Hematopoietic multipotent progenitor cell treated with erythropoietin and hydrocortisone succinate and interleukin-3 and kit ligand, for 8 days (in vitro differentiated cells): ENCODE results near the gene AGAP3.
A peak's percentile ranks its signal among the peaks of the same experiment; 100 is the strongest.

ENCODE experiments used
- DNase-seq: peaks from one replicate; pipeline ENCODE4 v3.0.0-alpha.2; 2015

Gene AGAP3

DNA sequence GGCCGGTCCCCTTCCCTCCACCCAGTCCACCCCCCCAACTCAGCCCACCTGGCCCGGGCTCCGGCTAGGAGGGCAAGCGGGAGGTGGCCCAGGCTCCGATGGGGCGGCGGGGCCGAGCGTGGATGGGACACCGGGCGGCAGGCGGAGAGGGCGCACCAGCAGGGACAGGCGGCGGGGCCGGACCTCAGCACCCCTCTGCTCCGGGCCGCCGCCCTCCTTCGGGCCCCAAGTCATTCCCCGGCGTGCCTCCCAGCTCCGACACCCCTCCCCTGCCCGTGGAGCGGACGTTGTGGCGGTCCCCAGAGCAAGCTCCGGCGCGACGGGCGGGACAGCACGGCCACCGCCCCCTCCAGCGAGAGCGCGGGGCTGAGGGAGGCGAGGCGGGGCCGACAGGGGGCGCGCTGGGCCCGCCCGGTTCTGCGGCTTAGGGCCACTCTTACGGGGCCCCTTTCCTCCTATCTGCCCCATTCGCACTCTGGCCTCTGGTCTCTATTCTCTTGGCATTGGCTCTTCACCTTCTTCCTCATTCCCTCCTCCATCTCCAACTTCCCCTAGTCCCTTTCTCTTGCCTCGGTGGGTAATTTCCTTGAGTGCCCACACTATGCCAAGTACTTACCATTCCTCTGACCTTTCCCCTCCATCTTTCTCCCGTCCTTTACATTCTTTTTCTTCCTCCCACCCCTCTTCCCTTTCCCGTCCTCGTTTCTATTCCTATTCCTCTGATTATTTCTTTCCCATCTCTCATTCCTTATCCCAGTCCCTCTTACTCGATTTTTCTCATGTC, 81.9 kb downstream of the AGAP3 start:
- DNase-seq = peak; percentile 41

DNA sequence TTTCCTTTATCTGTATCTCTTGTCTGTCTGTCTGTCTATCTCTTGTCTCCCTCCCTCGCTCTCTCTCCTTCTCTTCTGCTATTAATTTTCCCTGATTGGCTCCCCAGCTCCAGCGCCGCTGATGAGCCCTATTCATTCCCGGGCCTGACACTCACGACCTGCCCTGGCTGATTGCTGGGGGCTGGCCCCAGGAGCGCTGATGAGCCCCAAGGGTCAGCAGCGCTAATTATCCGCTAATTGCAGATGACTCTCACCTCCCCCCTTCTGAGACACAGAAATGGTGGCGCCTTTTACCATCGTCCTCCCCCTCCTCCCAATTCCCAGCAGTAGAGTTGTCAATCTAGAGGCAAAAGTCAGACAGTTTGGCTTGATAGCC, 82.5 kb downstream of the AGAP3 start:
- no peak for DNase-seq

DNA sequence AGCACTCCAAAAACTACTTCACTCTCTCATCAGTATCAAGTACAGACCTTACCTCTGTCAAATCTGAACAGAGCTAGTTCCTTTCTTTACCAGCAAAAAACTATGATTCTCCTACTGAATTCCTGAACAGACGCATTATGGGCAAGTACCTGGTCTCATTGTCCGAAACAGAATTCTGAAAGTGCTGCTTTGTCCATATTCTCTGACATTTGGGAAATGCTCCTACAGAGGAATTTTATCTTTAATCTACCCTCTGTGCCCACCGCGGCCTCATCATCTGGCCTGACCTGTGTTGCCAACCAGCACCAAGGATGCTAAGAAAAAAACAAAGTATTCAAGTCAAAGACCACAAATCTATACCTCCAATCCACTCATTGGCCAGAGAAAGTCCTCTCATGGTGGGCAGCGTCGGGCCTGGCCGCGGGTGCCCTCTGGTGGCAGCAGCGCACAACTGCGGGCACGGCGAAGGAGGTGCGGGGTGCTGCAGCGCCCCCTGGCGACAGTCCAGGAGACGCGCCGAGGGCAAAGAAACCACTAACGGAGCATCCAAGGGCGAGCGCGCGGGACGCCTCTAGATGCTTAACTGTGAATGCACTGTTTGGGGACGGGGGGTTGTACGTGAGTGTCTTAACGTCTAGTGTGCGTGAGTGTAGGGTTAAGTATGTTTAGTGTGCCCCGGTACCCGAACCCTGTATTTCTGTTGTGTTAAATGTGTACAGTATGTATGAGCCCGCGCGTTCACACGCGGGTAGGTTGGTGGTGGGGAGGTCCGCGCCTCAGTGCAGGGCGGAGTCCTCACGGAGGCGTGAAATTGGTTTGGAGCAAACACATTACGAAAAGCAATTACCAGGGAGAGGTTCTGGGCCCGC, 86.2 kb downstream of the AGAP3 start:
- DNase-seq = peak; percentile 75

DNA sequence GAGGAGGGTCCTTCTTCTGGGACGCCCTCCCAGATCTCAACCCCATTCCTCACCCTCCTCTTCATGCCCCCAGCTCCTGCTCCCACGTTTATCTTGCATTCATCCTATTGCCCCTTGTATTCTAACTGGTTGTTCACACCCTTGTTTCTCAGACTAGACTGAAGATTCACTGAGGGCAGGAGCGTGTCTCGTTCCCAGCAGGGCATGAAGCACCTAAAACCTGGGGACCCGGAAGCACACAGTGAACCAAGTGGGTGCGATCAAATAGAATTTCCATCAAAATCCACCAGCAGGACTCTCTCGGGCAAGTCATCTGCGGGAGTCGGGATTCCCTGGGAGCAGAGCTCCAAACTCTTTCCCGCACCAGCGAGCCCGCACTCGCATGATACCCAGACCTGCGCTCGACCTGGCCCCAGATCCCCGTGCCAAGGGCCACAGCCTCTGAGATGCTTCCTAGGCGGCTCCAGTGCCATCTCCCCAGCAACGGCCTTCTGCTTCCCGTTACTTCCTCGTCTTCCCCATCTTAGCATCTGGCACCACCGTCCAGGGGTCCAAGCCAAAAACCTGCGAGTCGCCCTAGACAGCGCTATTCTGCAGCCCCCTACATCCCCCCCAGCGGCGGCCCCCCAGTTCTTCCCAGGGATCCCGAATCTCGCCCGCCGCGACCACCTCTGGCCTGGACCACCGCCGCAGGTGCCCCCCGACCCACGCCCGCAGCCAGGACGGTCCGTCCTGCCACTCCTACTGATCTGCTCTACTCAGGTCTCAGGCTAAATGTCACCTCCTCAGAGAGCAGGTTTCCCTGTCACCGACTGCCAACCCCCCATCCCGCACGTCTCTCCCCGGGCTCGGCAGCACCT, 87.3 kb downstream of the AGAP3 start:
- no peak for DNase-seq

DNA sequence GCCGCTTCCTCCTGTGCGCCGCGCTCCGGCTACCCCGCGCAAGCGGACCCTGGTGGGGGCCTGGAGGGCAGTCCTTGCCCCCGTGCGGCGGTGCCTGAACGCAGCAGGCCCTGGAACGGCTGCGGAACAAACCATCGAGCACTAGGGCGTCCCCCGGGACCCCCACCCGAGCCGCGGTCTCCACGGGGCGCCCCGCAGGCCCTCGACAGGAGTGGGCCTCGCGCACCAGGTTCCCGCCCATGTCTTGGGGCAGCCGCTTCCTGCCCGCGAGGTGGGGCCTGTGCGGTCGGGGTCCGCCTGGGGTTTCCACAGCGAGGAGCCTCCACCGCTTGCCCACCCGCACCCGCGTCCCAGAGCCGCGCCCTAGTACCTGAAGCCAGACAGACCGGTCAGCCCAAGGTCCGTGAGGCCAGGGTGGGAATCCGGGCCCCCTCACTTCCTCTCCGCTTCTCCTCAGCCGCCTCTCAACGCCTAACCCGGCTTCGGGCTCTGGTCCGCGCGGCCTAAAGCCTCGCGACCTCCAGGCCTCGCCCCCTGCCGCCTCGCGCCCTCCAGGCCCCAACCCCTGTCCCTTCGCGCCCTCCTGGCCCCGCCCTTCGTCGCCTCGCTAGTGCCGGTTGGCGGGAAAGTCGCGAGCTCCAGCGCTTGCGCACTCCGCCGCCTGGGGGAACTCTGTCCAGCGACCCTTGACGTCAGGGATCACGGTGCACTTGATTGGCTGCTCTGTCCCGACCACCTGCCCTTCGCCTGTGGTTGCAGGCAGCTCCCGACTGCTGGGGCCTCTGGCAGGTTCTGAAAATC, 88.2 kb downstream of the AGAP3 start:
- DNase-seq = peak; percentile 20

DNA sequence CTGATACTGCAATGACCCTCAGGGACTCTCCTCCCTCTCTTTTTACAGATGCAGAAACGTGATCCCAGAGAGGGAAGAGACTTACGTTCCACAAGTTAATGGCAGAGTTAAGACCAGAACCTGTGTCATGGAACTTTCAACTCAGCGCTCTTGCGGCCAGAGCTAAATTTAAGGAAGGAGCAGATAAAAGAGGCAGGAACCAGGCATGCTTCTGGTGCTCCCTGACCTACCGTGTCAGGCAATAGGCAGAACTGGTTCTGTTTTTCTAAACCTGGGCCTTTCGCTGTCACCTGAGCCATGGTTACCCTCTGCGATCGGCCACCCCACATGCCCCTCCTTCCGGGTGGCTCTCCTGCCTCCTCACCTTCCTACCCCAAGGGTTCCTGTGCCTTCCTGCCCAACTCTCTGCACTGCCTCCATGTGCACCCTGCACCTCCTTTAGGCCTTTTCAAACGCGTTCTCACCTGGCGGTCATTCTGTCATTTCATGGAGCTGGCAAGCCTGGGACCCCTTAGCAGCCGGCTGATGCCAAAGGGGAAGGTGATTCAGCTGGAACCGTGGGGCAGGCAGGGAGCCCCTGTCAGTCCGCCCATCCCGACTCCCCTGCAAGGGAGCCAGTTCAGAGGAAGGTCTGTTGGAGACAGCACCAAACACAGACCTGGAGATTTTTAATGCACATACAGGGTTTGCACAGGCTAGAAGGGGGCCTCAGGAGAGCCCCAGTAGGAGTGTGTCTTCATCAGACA, 88.9 kb downstream of the AGAP3 start:
- DNase-seq = no peak

DNA sequence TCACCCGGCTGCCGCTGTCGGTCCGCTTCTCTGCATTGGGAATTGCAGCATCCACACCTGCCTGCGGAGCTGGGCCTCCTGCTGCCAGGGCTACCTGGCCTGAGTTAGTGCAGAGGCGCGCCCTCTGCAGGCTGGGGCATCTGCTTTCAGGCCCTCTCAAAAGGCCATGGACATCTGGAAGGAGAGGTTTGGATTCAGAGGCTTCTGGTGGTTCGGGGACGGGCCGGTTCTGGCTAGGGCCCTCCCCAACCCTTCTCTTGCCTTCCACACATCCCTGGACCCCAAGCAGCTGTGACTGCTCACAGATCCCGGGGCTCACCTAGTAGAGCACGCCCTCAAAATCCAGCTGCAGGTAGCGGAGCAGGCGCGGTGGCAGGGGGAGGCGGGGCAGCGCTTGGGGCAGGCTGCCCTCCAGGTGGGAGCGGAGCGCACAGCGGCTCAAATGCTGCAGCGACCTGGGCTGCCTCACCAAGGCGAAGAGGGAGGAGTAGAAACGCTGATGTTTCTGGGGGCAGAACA, 89.6 kb downstream of the AGAP3 start:
- no peak for DNase-seq

DNA sequence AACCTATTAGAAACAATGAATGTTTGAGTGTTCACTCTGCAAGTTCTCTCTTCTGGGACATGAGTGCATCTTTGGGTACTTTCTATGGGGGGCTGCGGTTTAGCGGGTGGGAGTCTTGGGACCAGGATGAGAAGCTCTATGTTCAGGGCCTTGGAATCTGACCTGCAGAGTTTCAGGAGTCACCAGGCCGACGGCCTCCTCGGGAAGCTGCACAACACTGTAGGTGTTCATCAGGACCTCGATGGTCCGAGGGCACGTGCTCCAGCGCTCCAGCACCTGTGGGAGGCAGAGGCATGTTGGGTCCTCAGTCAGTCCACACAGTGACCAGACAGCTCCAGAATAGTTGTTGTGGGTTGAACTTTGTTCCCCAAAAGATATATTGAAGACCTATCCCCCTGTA, 90.1 kb downstream of the AGAP3 start:
- DNase-seq = no peak

DNA sequence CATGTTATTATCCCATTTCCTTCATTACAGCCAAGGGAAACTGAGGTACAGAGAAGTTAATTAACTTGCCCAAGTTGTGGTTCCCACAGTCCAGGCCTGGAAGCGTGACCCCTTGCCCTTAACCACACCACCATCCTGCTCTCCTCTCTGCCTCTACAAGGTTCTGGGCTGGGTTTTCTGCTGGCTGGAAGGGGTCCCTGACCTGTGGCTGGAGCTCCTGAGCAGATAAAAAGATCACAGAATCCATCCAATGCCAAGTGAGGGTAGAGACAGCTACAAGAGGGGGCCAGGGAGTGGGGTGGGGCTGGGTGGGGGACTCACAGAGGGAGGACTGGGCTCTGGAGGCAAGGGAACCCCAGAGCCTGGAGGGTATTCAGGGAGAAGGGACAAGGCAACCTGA, 91.0 kb downstream of the AGAP3 start:
- no peak for DNase-seq

DNA sequence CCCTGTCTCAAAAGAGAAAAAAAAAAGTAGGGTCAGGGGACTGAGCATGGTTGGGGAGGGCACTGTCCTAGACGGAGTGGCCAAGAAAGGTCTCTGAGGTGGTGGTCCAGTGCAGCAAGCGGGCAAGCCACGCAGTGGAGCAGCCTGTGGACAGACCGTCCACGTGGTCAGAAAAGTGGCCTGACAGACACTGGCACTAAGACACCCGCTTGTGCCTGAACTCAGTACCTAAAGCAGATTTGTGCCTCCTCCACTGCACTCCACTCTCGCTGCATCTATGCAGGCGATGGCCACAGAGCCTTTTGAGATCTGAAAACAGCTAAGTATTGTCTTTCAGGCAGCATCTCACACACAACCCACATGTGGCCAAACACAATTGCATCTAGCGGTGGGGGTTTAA, 92.0 kb downstream of the AGAP3 start:
- no peak for DNase-seq

DNA sequence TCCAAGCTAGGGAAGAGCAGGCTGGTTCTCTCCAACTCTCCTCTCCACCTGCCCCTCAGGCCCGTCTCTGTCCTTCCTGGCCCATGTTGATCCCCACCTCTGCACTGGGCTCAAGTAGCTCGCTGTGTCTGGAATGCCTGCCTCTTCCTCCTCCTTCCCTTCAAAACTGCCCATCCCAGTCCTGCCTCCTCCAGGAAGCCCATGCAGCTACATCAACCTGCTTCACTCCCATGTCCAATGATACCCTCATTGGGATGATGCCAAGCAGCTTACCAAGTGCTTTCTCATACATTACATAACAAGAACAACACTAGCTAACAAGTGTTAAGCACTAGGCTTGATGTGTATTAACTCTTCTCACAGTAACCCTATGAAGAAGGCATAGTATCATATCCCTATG, 92.6 kb downstream of the AGAP3 start:
- no peak for DNase-seq

DNA sequence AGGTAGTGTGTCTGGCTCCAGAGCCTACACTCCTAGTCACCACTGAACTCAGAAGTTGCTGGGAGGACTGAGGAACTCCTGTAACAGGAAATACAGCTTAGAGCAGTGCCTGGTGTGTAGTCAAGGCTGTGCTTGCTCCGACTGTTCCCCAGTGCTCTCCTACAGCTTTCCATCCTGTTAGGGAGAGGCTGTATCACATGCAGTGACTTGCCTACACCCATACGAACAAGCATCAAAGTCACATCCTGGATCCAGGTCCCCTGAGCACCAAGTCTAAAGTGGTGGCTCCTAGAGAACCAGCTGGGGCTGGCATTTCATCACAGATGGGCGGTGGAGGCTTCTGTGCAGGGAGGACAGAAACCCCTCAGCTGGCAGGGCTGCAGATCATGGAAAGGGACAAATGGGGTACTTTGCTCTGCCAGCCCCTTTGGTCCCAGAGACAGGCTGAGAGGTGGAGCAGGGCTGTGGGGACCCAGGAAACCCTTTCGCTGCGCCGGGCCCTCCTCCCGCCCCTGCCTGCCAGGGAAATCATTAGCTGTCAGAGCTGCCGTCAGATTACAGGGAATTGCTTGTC, 93.1 kb downstream of the AGAP3 start:
- no peak for DNase-seq

DNA sequence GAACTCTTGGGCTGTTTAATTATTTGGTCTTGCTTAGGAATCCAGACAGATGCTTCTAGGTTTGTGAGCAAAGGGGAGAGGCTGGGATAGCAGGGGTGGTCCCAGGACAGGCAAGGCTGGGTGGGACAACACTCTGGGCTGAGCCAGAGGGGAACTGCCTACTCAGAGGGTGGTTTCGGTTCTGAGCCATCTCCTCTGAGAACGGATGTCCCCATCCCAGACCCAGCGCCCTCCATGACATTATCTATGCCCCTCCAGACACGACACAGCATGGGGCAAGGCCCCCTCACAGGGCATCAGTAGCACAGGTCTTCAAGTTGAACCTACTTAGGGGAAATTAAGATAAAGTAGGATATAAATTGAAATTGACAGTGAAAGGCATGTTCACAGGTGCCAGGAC, 93.7 kb downstream of the AGAP3 start:
- no peak for DNase-seq

DNA sequence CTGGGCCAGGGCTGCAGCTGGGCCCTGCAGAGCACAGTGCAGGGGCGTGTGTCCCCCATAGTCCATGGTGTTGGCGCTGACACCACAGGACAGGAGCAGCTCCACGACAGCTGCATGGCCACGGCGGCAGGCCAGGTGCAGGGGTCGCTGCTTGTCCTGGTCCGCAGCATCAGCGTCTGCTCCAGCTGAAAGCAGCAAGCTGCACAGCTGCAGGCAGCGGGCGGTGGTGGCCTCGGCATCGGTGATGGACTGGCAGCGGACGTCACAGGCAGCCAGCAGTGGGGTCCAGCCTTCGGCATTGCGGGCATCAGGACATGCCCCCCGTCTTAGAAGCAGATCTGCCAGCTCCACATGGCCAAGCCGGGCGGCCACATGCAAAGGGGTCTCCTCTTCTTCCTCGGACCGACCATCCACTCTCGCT, 94.7 kb downstream of the AGAP3 start:
- DNase-seq = no peak

DNA sequence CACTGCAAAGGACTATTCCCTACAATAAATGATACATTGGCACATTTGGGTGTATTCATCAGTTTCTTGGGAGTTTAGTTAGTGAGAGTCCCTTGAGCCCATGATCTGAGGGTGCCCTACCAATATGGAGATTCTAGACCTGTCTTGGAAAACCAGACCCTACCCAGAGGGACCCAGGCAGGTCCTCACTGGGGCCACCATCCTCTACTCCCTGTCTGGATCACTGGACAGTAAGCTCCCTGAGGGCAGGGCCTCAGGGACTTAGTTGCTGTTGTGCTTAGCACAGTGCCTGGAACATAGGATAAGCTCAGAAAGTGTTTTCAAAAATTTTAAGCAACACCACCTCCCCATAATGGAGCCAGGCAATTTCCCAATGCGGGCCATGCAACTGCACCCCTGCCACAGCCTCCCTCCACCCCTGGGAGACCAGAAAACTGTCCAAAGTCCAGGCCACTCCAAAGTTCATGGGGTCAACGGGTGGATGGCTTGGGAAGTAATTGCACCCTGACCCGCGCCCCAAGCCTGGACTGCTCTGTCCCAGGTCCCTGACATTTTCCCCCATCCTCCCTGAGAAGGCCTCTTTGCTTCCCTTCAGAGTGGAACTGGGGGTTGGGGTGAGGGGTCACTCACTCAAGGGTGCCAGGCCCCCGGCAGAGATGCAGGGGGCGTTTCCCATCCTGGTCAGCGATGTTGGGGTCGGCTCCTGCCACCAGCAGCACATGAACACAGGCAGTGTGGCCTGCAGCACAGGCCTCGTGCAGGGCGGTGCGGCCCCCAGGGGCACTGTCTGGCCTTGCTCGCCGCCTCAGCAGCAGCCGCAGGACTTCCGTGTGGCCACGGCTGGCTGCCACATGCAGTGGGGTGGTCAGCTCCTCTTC, 99.7 kb downstream of the AGAP3 start:
- DNase-seq = no peak

DNA sequence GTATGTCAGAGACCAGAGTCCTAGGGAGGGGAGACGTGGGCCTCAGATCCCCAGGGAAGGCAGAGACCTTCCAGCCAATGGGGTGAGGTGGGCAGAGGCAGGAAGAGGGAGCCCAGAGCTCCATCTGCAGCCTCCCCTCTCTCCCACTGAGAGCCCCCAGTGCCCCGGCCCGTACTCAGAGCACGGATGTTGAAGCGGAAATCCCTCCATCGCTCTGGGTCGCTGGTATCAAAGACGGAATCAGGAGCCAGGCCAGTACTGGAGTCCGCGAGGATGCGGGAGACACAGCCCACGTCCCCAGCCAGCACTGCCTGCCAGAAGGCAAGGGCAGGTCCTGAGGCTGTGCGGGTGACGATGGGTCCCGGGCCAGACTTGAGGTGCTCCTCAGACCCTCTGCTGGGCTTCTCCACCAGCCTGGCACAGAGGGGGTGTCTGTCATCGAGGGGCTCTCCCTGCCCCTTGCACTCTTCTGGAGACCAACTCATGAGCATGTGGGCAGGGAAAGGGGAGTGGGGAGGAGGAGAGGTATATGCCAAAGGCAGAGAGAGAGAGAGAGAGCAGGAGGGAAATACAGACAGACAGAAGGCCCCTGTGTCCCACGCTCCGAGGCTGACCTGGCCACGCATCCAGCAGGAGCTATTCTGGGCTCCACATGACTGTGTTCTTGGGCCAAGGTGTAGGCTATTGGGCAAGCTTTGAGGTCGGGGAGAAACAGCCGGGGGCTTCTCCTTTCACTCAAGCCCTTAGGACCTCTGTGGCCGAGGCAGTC, 100.5 kb downstream of the AGAP3 start, which contains the start of gene ASB10:
ASB10 (minus strand) TSS at position 611 of the 769 bp plus-strand sequence; CDS start at position 491, 120 bp downstream.
- no peak for DNase-seq

DNA sequence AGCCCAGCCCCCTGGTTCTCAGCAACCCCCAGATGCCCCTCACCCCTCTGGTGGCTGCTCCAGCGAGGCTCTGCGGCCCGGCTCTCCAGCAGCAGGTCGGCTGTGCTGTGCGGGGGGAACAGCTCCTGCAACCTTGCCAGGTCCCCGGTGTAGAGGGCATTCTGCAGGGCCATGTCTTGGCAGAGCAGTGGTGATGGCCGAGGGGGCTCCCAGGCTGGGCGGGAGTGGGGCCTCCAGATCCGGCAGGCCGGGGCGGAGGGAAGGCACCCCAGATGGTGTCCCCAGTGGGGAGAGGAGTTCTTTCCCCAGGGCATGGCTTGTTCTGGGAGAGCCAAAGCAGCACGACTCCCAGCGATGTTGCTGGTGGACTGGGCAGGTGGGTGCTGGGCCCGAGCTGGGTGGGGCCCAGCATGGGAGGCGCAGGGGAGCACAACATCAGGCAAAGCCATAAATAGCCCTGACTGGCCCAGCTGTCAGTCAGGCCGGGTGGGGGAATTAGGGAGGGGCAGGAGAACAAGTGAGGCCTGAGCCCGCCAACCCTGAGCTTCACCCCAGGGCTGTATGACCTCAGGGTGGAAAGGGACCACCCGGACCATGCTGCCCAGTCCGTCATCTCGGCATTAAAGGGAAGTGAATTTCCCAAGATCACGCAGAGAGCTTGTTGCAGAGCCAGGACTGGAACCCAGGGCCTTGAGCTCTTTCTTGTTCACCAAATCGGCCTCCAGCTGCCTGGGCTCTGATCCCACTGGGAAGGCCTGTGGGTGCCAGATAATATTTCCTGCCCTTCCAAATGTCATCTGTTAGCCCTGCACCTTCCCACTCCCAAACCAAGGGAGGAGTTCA, 101.4 kb downstream of the AGAP3 start:
- no peak for DNase-seq

DNA sequence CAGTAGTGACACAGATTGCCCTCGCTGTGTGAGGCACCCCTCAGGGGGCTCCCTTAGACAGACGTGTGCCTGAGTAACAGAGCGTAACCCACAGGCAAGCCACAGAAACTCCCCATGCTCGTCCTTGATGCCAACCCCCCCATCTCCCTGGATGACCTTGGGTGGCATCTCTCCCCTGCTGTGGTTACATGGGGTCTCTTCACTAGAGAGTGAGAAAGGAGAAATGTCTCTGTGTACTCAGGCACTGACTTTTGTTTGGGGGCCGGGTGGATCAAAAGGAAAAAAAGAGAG, 101.9 kb downstream of the AGAP3 start:
- DNase-seq = no peak
